MM.1S (cell line): ENCODE measurements around the gene TMEM43.
"Not testable (repeated sequence)": the region's sequence is repeated elsewhere in the genome, so short reads cannot be mapped to it uniquely, and the experiment has no call there.

Source experiments
- DNase-seq: peaks from one replicate; pipeline ENCODE4 v3.0.0-alpha.2; 2015
- H2AFZ ChIP-seq: fragments of 300-600 bp; sonication (generic); 2 replicates; pipeline ENCODE4 v1.6.0; 2016; ENCODE audit warnings: antibody characterized with exemption, low read length
- H3F3A ChIP-seq: fragments of 300-600 bp; sonication (generic); 2 replicates; pipeline ENCODE4 v1.6.1; 2016; ENCODE audit warnings: mild to moderate bottlenecking, antibody characterized with exemption, low read length, moderate library complexity, mixed read lengths; ENCODE audit not compliant: insufficient read depth
- H3K27ac ChIP-seq: fragments of 300-600 bp; sonication (generic); 2 replicates; pipeline ENCODE4 v1.5.1; 2016; ENCODE audit warnings: mild to moderate bottlenecking, low read length
- H3K27me3 ChIP-seq: fragments of 300-600 bp; sonication (generic); replicated peaks from 2 replicates; pipeline ENCODE4 v1.6.0; 2016; ENCODE audit warnings: low read length; ENCODE audit not compliant: insufficient read depth
- H3K36me3 ChIP-seq: fragments of 300-600 bp; sonication (generic); replicated peaks from 2 replicates; pipeline ENCODE4 v1.6.1; 2016; ENCODE audit warnings: mild to moderate bottlenecking, low read length, mixed read lengths; ENCODE audit not compliant: insufficient read depth
- H3K4me1 ChIP-seq: fragments of 300-600 bp; sonication (generic); 2 replicates; pipeline ENCODE4 v1.6.1; 2016; ENCODE audit warnings: low read length, mixed read lengths
- H3K4me2 ChIP-seq: fragments of 300-600 bp; sonication (generic); 2 replicates; pipeline ENCODE4 v1.6.0; 2016; ENCODE audit warnings: low read depth, low read length
- H3K4me3 ChIP-seq: fragments of 300-600 bp; sonication (generic); 2 replicates; pipeline ENCODE4 v1.5.1; 2016; ENCODE audit warnings: low read length, mixed read lengths
- H3K79me2 ChIP-seq: fragments of 300-600 bp; sonication (generic); 2 replicates; pipeline ENCODE4 v1.6.1; 2016; ENCODE audit warnings: mixed run types, low read length, mixed read lengths
- H3K9ac ChIP-seq: fragments of 300-600 bp; sonication (generic); 2 replicates; pipeline ENCODE4 v1.6.1; 2016; ENCODE audit warnings: low read length, mixed read lengths
- H3K9me2 ChIP-seq: fragments of 300-600 bp; sonication (generic); replicated peaks from 2 replicates; pipeline ENCODE4 v1.6.1; 2016; ENCODE audit warnings: mild to moderate bottlenecking, low read length, mixed read lengths; ENCODE audit not compliant: insufficient read depth
- H3K9me3 ChIP-seq: fragments of 300-600 bp; sonication (generic); replicated peaks from 2 replicates; pipeline ENCODE4 v1.6.1; 2016; ENCODE audit warnings: mild to moderate bottlenecking, low read length, mixed read lengths; ENCODE audit not compliant: insufficient read depth
- H4K20me1 ChIP-seq: fragments of 300-600 bp; sonication (generic); 2 replicates; pipeline ENCODE4 v1.6.1; 2016; ENCODE audit warnings: mild to moderate bottlenecking, low read length, moderate library complexity, mixed read lengths; ENCODE audit not compliant: insufficient read depth
- CTCF ChIP-seq: fragments of 300-600 bp; sonication (generic); IDR thresholded peaks from 2 replicates; pipeline ENCODE4 v1.5.1; 2016; ENCODE audit warnings: antibody characterized with exemption, low read length, mixed read lengths
- EZH2 ChIP-seq: fragments of 300-600 bp; sonication (generic); optimal IDR thresholded peaks from 2 replicates; pipeline ENCODE3; 2017; ENCODE audit warnings: low read depth, mild to moderate bottlenecking, antibody characterized with exemption, low read length, mixed read lengths
- EZH2phosphoT487 ChIP-seq: fragments of 300-600 bp; sonication (generic); IDR thresholded peaks from 2 replicates; pipeline ENCODE4 v1.6.1; 2018; ENCODE audit warnings: antibody characterized with exemption, low read length

TMEM43 gene, protein sequence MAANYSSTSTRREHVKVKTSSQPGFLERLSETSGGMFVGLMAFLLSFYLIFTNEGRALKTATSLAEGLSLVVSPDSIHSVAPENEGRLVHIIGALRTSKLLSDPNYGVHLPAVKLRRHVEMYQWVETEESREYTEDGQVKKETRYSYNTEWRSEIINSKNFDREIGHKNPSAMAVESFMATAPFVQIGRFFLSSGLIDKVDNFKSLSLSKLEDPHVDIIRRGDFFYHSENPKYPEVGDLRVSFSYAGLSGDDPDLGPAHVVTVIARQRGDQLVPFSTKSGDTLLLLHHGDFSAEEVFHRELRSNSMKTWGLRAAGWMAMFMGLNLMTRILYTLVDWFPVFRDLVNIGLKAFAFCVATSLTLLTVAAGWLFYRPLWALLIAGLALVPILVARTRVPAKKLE

GRCh38 chr3:14124615-14125192 lies at the start of gene TMEM43, which contains the start of gene CHCHD4:
Gene TMEM43, plus strand, starts transcription at chr3:14125052. Its CDS starts 142 bp downstream, at chr3:14125194.
Gene CHCHD4, minus strand, starts transcription at chr3:14124870. Its CDS starts 194 bp downstream, at chr3:14124676.
- Histone ChIP-seq H4K20me1 (no peaks in the 10 kb centered on the region), H3K4me2 (peak within 1 kb of the TSS; percentile 98), H3K9ac (peak within 1 kb of the TSS; percentile 96), H3K4me1 (peaks cover 51% of the 10 kb centered on the region), H2AFZ (peak within 1 kb of the TSS; percentile 82), H3F3A (peaks cover 52% of the 10 kb centered on the region), H3K27me3 (no peaks in the 10 kb centered on the region), H3K9me2 (no peaks in the 10 kb centered on the region), H3K79me2 (peaks cover 72% of the 10 kb centered on the region), H3K4me3 (peak within 1 kb of the TSS; percentile 98), H3K9me3 (no peaks in the 10 kb centered on the region), H3K36me3 (peaks cover 19% of the 10 kb centered on the region), H3K27ac (peak within 1 kb of the TSS; percentile 99)
- peak; percentile 99 for DNase-seq
- no peak for TF ChIP-seq EZH2phosphoT487
- TF ChIP-seq EZH2: no peak
- TF ChIP-seq CTCF: no peak

DNA sequence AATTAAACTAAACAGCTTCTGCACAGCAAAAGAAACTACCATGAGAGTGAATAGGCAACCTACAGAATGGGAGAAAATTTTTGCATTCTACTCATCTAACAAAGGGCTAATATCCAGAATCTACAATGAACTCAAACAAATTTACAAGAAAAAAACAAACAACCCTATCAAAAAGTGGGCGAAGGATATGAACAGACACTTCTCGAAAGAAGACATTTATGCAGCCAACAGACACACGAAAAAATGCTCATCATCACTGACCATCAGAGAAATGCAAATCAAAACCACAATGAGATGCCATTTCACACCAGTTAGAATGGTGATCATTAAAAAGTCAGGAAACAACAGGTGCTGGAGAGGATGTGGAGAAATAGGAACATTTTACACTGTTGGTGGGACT lies 49.6 kb upstream of the TMEM43 start:
- H3K9ac ChIP-seq, H3K27ac ChIP-seq, H3K4me1 ChIP-seq, H3K9me2 ChIP-seq, H3K79me2 ChIP-seq, DNase-seq, H4K20me1 ChIP-seq, H3K27me3 ChIP-seq, H3K9me3 ChIP-seq, H3K4me2 ChIP-seq, H3F3A ChIP-seq, H2AFZ ChIP-seq, H3K4me3 ChIP-seq, H3K36me3 ChIP-seq: not testable (repeated sequence)

GRCh38 chr3:14077310-14077709 lies 47.5 kb upstream of the TMEM43 start:
- Histone ChIP-seq H3K9ac (no peak overlapping the region), H3F3A (peaks cover 8% of the 10 kb centered on the region), H3K36me3 (no peaks in the 10 kb centered on the region), H3K4me2 (no peak overlapping the region), H2AFZ (no peak overlapping the region), H3K79me2 (no peaks in the 10 kb centered on the region), H3K9me2 (no peaks in the 10 kb centered on the region), H3K9me3 (no peaks in the 10 kb centered on the region), H3K27me3 (no peaks in the 10 kb centered on the region), H3K4me3 (no peak overlapping the region), H4K20me1 (no peaks in the 10 kb centered on the region), H3K27ac (no peak overlapping the region), H3K4me1 (no peaks in the 10 kb centered on the region)
- TF ChIP-seq EZH2phosphoT487 (no peak), CTCF (no peak), EZH2 (no peak)
- DNase-seq: no peak
